AG04450 (cell line): ENCODE measurements around the gene TARP.

Experiments used
- CTCF ChIA-PET: fragments of 300-600, 350-600 bp; formaldehyde crosslinking; extraction: SDS; loops from one replicate; lab custom pipeline; 2022; ENCODE audit warnings: antibody characterized with exemption, inconsistent platforms; lab: Charles Lee
- POLR2A ChIA-PET: fragments of 350-600 bp; formaldehyde crosslinking; extraction: SDS; loops from one replicate; lab custom pipeline; 2021; ENCODE audit warnings: antibody characterized with exemption, inconsistent platforms; lab: Yijun Ruan, JAX
- DNase-seq: peaks from one replicate; pipeline ENCODE4 v3.0.0-alpha.2; 2011; ENCODE audit warnings: low read depth, low spot score
- H3K27ac ChIP-seq: one replicate; pipeline ENCODE4 v1.5.1; 2012; ENCODE audit warnings: low read depth, low read length, control low read depth
- H3K27me3 ChIP-seq: one replicate; pipeline ENCODE4 v1.6.0; 2012; ENCODE audit warnings: low read length; ENCODE audit not compliant: control insufficient read depth, insufficient read depth
- H3K4me3 ChIP-seq: 2 replicates; pipeline ENCODE4 v1.5.1; 2011; ENCODE audit warnings: mild to moderate bottlenecking, low read depth, low read length, control low read depth
- H3K9me3 ChIP-seq: 2 replicates; pipeline ENCODE4 v1.5.1; 2012; ENCODE audit warnings: low read length; ENCODE audit not compliant: control insufficient read depth, insufficient read depth
- TF ChIP-seq, protein P1 (sequence below): IDR thresholded peaks from 2 replicates; pipeline ENCODE4 v1.5.1; 2011; ENCODE audit warnings: low read depth, low read length, control low read depth, inconsistent platforms

TARP gene

DNA sequence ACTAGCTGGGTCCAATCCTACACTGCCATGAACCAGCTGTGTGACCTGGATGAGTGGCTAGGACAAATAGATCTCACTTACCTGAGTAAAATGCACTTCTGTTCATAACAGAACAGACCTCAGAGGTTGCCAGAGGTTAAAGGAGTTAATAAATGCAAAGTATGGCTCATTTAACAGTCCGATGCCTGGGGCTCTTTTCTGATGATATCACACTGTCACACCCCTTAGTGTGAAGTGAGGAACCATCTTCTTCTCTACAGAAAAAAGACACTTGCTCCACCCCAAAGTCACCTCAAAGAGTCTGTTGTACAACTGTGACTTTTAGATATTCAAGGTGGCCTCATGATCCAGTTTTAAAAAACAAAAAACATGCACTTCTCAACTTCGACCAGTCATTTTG, 21.5 kb upstream of the TARP start:
- ChIA-PET CTCF (no interaction called here), POLR2A (no interaction called here)
- TF ChIP-seq, protein P1, sequence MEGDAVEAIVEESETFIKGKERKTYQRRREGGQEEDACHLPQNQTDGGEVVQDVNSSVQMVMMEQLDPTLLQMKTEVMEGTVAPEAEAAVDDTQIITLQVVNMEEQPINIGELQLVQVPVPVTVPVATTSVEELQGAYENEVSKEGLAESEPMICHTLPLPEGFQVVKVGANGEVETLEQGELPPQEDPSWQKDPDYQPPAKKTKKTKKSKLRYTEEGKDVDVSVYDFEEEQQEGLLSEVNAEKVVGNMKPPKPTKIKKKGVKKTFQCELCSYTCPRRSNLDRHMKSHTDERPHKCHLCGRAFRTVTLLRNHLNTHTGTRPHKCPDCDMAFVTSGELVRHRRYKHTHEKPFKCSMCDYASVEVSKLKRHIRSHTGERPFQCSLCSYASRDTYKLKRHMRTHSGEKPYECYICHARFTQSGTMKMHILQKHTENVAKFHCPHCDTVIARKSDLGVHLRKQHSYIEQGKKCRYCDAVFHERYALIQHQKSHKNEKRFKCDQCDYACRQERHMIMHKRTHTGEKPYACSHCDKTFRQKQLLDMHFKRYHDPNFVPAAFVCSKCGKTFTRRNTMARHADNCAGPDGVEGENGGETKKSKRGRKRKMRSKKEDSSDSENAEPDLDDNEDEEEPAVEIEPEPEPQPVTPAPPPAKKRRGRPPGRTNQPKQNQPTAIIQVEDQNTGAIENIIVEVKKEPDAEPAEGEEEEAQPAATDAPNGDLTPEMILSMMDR: no peak

DNA sequence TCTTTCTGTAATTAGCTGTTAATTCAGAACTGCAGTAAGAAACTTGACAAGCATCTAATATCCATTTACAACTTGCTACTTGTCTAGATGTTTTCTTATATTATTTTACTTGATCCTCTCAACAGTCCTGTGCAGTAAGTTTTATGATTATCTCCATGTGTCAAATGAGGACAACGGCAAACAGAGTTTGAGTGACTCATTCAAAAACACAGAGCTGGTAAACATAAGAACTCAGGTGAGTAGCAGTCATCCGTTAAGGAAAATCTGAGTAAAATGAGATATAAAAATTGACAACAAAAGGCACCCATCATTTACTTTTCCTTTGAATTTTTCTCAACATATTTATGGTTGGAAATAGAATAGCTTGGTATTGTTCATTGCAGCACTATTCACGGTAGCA, 19.0 kb upstream of the TARP start:
- TF ChIP-seq, protein P1: no peak
- no peak overlapping the region for H3K4me3 ChIP-seq
- H3K27me3 ChIP-seq: peaks cover 3% of the 10 kb centered on the region
- H3K9me3 ChIP-seq: no peaks in the 10 kb centered on the region
- ChIA-PET POLR2A (no interaction called here), CTCF (interaction anchor here (0.9 kb wide), 1 partner anchor 69 kb away, joined by 3 read pairs; no protein-coding TSS in a partner anchor)
- no peak for DNase-seq
- H3K27ac ChIP-seq: no peak overlapping the region

More for the DNA sequence above, 21.5 kb upstream of the TARP start:
- no peak for DNase-seq
- H3K9me3 ChIP-seq: no peaks in the 10 kb centered on the region
- no peak overlapping the region for H3K27ac ChIP-seq
- H3K27me3 ChIP-seq: peaks cover 3% of the 10 kb centered on the region
- H3K4me3 ChIP-seq: no peak overlapping the region

- ChIA-PET POLR2A (no interaction called here), CTCF (no interaction called here)
- TF ChIP-seq, protein P1: no peak
- no peak overlapping the region for H3K4me3 ChIP-seq
- DNase-seq: no peak
- no peaks in the 10 kb centered on the region for H3K9me3 ChIP-seq
- H3K27me3 ChIP-seq: peaks cover 3% of the 10 kb centered on the region
- H3K27ac ChIP-seq: no peak overlapping the region
These were observed 18.2 kb upstream of the TARP start for GRCh38 chr7:38291650-38292049.

GRCh38 chr7:38291117-38291647, 17.7 kb upstream of the TARP start:
- POLR2A ChIA-PET: no interaction called here
- CTCF ChIA-PET: no interaction called here
- Histone ChIP-seq H3K9me3 (no peaks in the 10 kb centered on the region), H3K27me3 (no peaks in the 10 kb centered on the region), H3K4me3 (no peak overlapping the region), H3K27ac (no peak overlapping the region)
- DNase-seq: no peak
- TF ChIP-seq, protein P1: no peak

DNA sequence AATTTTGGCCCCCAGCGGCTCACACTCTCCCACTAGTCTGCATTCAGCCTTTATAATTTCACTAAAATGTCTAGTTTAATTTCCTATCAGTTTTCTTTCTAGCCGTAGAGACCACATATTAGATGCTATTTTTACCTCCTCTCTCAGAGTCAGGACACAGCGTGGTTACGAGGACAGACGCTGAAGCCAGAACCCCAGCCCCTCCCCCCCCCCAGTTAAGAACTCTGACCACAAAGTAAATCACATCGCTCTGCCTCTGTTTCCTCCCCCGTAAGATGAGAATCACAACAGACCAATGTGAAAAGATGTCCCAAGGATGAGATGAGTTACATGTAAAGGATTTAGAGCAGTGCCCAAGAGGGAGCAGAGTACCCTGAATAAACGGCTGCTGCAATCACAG, 11.1 kb upstream of the TARP start:
- no peak overlapping the region for H3K27ac ChIP-seq
- DNase-seq: no peak
- TF ChIP-seq, protein P1: no peak
- H3K9me3 ChIP-seq: no peaks in the 10 kb centered on the region
- ChIA-PET POLR2A (no interaction called here), CTCF (no interaction called here)
- H3K27me3 ChIP-seq: peaks cover 2% of the 10 kb centered on the region
- H3K4me3 ChIP-seq: no peak overlapping the region
